Activated naive CD8-positive, alpha-beta T cell (primary cell): Measurements from ENCODE around the gene PTGES3.
"Not testable (repeated sequence)": the region's sequence is repeated elsewhere in the genome, so short reads cannot be mapped to it uniquely, and the experiment has no call there.

Source experiments
- H3K27ac Mint-ChIP-seq: one replicate; pipeline ENCODE4 v1.8.0; 2021; ENCODE audit warnings: mixed read lengths
- H3K27me3 Mint-ChIP-seq: one replicate; pipeline ENCODE4 v1.8.0; 2021; ENCODE audit warnings: mixed read lengths
- H3K36me3 Mint-ChIP-seq: one replicate; pipeline ENCODE4 v1.8.0; 2021; ENCODE audit warnings: mixed read lengths
- H3K4me1 Mint-ChIP-seq: one replicate; pipeline ENCODE4 v1.8.0; 2021; ENCODE audit warnings: low read depth, mixed read lengths
- H3K4me3 Mint-ChIP-seq: one replicate; pipeline ENCODE4 v1.8.0; 2021; ENCODE audit warnings: mild to moderate bottlenecking, mixed read lengths
- H3K9me3 Mint-ChIP-seq: one replicate; pipeline ENCODE4 v1.8.0; 2021; ENCODE audit warnings: low read depth, mixed read lengths

PTGES3 gene

GRCh38 chr12:56718149-56718548 is 30.1 kb upstream of the PTGES3 start:
- Mint-ChIP-seq H3K9me3 (no peaks in the 10 kb centered on the region), H3K27me3 (no peaks in the 10 kb centered on the region), H3K4me1 (peaks cover 73% of the 10 kb centered on the region), H3K4me3 (no peak overlapping the region), H3K36me3 (peaks cover 27% of the 10 kb centered on the region), H3K27ac (no peak overlapping the region)

- H3K36me3 Mint-ChIP-seq, result peaks cover 28% of the 10 kb centered on the region
- no peaks in the 10 kb centered on the region for H3K9me3 Mint-ChIP-seq
- peak overlapping the region; percentile 75 for H3K27ac Mint-ChIP-seq
- peak overlapping the region; percentile 13 for H3K4me3 Mint-ChIP-seq
- H3K27me3 Mint-ChIP-seq, result no peaks in the 10 kb centered on the region
- H3K4me1 Mint-ChIP-seq, result peaks cover 63% of the 10 kb centered on the region
These were observed 29.1 kb upstream of the PTGES3 start for GRCh38 chr12:56716933-56717880.

GRCh38 chr12:56716458-56716857 is 28.4 kb upstream of the PTGES3 start:
- H3K27me3 Mint-ChIP-seq, result no peaks in the 10 kb centered on the region
- peak overlapping the region; percentile 60 for H3K4me3 Mint-ChIP-seq
- H3K36me3 Mint-ChIP-seq, result peaks cover 26% of the 10 kb centered on the region
- peaks cover 56% of the 10 kb centered on the region for H3K4me1 Mint-ChIP-seq
- H3K27ac Mint-ChIP-seq, result peak overlapping the region; percentile 93
- no peaks in the 10 kb centered on the region for H3K9me3 Mint-ChIP-seq

- Mint-ChIP-seq H3K27ac (peak overlapping the region; percentile 93), H3K9me3 (no peaks in the 10 kb centered on the region), H3K27me3 (no peaks in the 10 kb centered on the region), H3K4me1 (peaks cover 55% of the 10 kb centered on the region), H3K4me3 (peak overlapping the region; percentile 60), H3K36me3 (peaks cover 27% of the 10 kb centered on the region)
These were observed 27.7 kb upstream of the PTGES3 start for GRCh38 chr12:56715798-56716197.

- peaks cover 17% of the 10 kb centered on the region for H3K36me3 Mint-ChIP-seq
- H3K27ac Mint-ChIP-seq, result peak overlapping the region; percentile 68
- H3K4me1 Mint-ChIP-seq, result peaks cover 42% of the 10 kb centered on the region
- no peaks in the 10 kb centered on the region for H3K9me3 Mint-ChIP-seq
- no peaks in the 10 kb centered on the region for H3K27me3 Mint-ChIP-seq
- no peak overlapping the region for H3K4me3 Mint-ChIP-seq
These were observed 26.4 kb upstream of the PTGES3 start for GRCh38 chr12:56714431-56714929.

- Mint-ChIP-seq H3K4me1 (peaks cover 33% of the 10 kb centered on the region), H3K36me3 (peaks cover 17% of the 10 kb centered on the region), H3K9me3 (no peaks in the 10 kb centered on the region)
These were observed 25.3 kb upstream of the PTGES3 start for GRCh38 chr12:56713345-56713744.

GRCh38 chr12:56709759-56710376 is 21.8 kb upstream of the PTGES3 start:
- Mint-ChIP-seq H3K9me3 (no peaks in the 10 kb centered on the region), H3K27me3 (no peaks in the 10 kb centered on the region), H3K4me3 (no peak overlapping the region), H3K4me1 (peaks cover 9% of the 10 kb centered on the region), H3K36me3 (peaks cover 13% of the 10 kb centered on the region), H3K27ac (no peak overlapping the region)

More at GRCh38 chr12:56713345-56713744, 25.3 kb upstream of the PTGES3 start:
- Mint-ChIP-seq H3K27me3 (no peaks in the 10 kb centered on the region), H3K27ac (no peak overlapping the region), H3K4me3 (no peak overlapping the region)

- H3K27me3 Mint-ChIP-seq, H3K27ac Mint-ChIP-seq, H3K4me1 Mint-ChIP-seq, H3K9me3 Mint-ChIP-seq, H3K36me3 Mint-ChIP-seq, H3K4me3 Mint-ChIP-seq: not testable (repeated sequence)
These were observed 16.4 kb upstream of the PTGES3 start for GRCh38 chr12:56704522-56704921.

GRCh38 chr12:56699020-56699661 is 11.1 kb upstream of the PTGES3 start:
- no peaks in the 10 kb centered on the region for H3K27me3 Mint-ChIP-seq
- H3K4me1 Mint-ChIP-seq, result peaks cover 2% of the 10 kb centered on the region
- no peaks in the 10 kb centered on the region for H3K9me3 Mint-ChIP-seq
- H3K27ac Mint-ChIP-seq, result no peak overlapping the region
- no peaks in the 10 kb centered on the region for H3K36me3 Mint-ChIP-seq
- no peak overlapping the region for H3K4me3 Mint-ChIP-seq

- Mint-ChIP-seq H3K36me3 (no peaks in the 10 kb centered on the region), H3K27ac (no peak overlapping the region), H3K4me1 (no peaks in the 10 kb centered on the region), H3K4me3 (no peak overlapping the region), H3K27me3 (no peaks in the 10 kb centered on the region), H3K9me3 (no peaks in the 10 kb centered on the region)
These were observed 7.4 kb upstream of the PTGES3 start for GRCh38 chr12:56695327-56696101.

- Mint-ChIP-seq H3K9me3 (no peaks in the 10 kb centered on the region), H3K36me3 (no peaks in the 10 kb centered on the region), H3K4me3 (no peak overlapping the region), H3K4me1 (no peaks in the 10 kb centered on the region), H3K27me3 (no peaks in the 10 kb centered on the region), H3K27ac (no peak overlapping the region)
These were observed 6.1 kb upstream of the PTGES3 start for GRCh38 chr12:56694161-56694560.

GRCh38 chr12:56688846-56689109 is 694 bp upstream of the PTGES3 start:
- Mint-ChIP-seq H3K27ac (peak overlapping the region; percentile 100), H3K4me1 (peaks cover 19% of the 10 kb centered on the region), H3K4me3 (peak overlapping the region; percentile 100), H3K9me3 (no peaks in the 10 kb centered on the region), H3K27me3 (no peaks in the 10 kb centered on the region), H3K36me3 (peaks cover 8% of the 10 kb centered on the region)

- H3K9me3 Mint-ChIP-seq, result no peaks in the 10 kb centered on the region
- H3K36me3 Mint-ChIP-seq, result peaks cover 8% of the 10 kb centered on the region
- H3K4me1 Mint-ChIP-seq, result peaks cover 22% of the 10 kb centered on the region
- H3K27me3 Mint-ChIP-seq, result no peaks in the 10 kb centered on the region
- H3K4me3 Mint-ChIP-seq, result peak overlapping the region; percentile 100
- peak overlapping the region; percentile 100 for H3K27ac Mint-ChIP-seq
These were observed 608 bp downstream of the PTGES3 start for GRCh38 chr12:56687223-56688128.
